Measurements from ENCODE around the gene KRTAP4-16.
"Not testable (repeated sequence)": the region's sequence is repeated elsewhere in the genome, so short reads cannot be mapped to it uniquely, and the experiment has no call there.

Gene KRTAP4-16

DNA sequence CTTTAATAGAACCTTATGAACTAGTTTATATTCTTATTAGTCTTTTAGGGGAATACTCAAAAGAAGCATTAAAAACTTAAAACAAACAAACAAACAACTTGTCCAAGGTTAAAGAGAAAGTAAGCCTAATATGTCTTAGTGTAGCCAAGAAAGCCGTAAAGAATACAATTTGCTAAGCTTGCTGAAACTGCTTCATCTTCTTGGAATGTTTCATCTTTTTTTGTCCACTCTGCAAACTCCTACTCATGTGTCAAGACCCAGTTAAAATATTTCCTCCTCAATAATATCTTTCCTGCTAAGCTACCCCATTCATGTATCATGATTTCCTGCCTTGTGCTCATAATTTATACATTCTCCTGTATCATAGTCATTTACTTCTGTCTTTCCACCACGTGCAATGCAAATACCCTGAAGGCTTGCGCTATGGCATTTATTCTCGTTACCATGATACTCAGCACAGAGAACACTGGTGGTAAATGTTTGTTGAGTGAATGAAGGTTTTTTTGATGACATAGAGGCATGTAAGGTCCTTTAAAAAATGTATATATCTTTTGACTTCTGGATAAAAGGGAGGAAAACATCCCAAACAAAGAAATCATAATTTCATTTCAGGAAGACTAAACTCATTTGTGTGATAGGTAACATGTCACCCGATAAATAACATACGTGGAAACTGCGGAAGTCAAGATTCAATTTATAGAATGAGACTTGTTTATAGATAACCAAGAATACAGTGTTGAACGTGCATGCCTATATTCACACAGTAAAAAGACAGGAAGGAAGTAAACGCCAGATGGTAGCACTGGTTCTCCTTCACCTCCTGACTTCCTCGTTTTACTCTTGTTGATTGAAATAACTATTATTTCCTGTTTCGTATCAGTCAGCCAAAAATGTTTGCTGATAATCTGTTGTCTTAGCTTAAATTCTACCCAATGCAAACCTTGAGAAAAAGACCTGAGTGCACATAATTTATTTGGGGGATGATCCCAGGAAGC is 18.0 kb upstream of the KRTAP4-16 start:
- not testable (repeated sequence) for DNase-seq (ENCODE audit: low read depth)

DNA sequence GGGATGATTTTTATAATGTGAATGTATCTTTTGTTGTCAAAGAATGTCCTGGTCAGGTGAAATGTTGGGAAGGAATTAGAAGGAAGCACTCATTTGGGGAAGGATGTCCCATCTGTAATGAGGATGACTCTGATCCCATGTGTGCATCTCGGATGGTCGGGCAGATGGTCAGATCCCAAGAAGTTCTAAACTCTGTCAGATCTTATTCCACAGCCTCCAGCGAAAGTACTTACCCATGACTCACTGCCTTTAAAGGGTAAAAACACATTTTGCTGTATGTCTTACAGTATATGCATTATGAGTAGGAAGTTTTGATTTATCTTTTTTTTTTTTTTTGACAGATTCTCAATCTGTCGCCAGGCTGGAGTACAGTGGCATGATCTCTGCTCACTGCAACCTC is 16.7 kb upstream of the KRTAP4-16 start:
- no peak for DNase-seq (ENCODE audit: low read depth)

DNA sequence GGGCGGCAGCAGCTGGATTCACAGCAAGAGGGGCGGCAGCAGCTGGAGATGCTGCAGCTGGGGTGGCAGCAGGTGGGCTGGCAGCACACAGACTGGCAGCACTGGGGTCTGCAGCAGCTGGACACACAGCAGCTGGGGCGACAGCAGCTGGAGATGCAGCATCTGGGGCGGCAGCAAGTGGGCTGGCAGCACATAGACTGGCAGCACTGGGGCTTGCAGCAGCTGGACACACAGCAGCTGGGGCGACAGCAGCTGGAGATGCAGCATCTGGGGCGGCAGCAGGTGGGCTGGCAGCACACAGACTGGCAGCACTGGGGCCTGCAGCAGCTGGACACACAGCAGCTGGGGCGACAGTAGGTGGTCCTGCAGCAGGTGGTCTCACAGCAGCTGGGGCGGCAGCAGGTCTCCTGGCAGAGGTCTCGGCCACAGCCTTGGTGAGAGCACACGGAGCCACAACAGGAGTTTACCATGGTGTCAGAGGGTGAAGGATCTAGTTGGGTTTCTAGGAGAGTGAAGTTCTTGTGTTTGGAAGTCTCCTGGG is 15.9 kb upstream of the KRTAP4-16 start, which contains the start of gene KRTAP4-11:
Gene KRTAP4-11, minus strand, starts transcription at position 528 of the 541 bp plus-strand sequence. Its CDS starts 58 bp downstream, at position 470.
- not testable (repeated sequence) for DNase-seq (ENCODE audit: low read depth)

DNA sequence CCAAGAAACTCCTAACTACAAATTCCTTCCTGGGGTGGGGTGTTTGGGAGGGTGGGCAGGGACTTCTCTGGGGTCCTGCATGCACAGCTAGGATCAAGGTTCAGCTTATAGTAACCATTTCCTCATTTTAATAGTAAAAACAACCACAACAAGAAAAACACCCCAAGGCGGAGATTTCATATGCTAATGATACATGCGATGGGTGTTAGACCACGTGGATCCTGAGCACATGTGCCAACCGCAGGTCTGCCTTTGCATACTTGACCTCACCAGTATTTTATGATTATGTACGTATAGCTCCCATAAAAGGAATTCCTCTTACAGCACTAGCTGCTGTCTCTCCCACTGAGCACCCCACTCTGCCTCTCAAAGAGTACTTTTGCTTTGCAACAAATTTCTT is 14.3 kb upstream of the KRTAP4-16 start:
- no peak for DNase-seq (ENCODE audit: low read depth)

DNA sequence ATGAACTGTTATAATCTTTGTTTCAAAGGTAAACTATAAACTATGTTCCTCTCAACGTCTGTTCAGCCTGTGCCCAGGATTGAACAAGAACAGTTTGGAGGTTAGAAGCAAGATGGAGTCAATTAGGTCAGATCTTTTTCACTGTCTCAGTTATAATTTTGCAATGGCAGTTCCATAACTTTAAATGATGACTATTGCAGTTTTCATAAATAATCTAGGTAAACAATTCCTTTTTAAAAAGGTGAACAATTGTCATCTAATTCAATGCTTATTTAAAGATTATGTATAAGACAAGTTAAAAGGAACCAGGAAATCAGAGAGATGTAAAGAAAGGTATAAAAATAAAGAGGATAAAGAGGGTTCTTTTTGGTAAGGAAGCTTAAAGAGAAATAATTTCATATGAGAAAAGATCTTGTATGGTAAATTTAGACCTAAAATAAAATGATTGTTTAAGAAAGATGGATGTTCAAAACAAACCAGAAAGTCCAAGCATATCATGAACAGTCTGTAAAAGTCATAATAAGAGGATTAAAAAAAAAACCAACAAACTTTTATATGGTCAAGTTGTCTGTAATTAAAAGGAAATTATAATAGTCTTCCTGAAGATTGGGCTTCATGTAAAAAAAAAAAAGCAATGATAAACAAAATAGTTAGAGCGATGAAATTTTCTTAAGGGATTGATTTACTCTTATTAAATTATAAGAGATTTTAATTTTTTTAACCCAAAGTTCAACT is 9.3 kb upstream of the KRTAP4-16 start:
- DNase-seq (ENCODE audit: low read depth) = no peak

DNA sequence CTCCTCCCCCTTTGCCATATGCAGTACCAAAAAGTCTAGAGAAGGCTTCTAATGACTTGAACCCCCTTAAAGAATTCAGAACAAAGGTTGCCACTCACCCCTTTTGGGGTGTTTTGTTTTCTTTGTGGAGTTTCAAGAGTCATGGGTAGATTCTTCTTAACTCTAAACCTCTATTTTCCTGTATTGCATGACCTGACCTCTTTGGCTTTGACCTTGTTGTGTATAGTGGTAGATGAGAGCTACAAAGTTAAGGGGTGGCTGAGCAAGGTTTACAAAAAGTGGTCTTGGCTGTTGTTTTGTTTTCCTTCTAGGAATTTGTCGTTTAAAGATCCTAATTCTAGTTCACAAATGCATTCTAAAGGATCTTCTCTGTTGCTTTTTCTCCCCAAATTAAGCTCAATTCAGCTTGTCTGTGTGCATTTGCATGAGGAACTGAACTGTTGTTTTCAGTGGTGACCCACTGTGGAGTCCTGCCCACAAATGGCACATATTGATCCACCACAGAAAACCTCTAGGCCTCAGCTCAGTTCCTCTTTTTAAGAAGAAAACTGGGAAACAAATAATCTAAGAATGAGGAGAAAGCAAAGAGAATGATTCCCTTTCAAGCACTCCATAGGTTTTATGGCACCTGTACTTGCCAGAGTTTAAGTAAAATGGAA is 6.8 kb upstream of the KRTAP4-16 start:
- not testable (repeated sequence) for DNase-seq (ENCODE audit: low read depth)

DNA sequence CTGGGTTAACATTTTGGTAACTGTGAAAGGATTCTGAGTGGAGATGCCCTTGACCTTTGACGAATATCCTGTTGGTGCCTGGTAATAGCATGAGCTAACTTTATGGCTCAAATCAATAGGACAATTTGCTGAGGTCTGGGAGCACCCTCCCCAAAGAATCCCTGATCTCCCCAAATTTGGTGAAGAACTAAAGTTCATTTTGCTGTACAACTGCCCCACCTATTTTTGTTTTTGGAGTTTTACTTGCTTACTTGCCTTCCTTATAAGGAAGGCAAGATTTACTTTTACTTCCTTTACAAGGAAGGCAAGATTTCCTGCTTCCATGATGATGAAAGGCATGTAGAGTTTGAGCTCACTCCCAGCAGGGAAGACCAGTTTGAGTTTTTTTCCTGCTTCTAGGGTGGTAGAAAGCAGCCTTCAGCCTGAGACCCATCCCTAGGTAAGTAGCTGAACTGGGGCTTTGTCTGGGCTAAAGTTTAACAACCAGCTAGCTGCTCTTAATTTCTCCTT is 6.0 kb upstream of the KRTAP4-16 start:
- DNase-seq (ENCODE audit: low read depth) = no peak

DNA sequence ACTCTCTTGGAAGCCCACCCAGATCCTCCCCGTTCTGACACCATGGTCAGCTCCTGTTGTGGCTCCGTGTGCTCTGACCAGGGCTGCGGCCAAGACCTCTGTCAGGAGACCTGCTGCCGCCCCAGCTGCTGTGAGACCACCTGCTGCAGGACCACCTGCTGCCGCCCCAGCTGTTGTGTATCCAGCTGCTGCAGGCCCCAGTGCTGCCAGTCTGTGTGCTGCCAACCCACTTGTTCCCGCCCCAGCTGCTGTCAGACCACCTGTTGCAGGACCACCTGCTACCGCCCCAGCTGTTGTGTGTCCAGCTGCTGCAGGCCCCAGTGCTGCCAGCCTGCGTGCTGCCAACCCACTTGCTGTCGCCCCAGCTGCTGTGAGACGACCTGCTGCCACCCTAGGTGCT is 3.3 kb upstream of the KRTAP4-16 start, which contains the start of gene KRTAP4-9:
Gene KRTAP4-9, plus strand, starts transcription at position 43 of the 400 bp plus-strand sequence. Its CDS starts 0 bp downstream, at position 43.
- DNase-seq (ENCODE audit: low read depth) = not testable (repeated sequence)

DNA sequence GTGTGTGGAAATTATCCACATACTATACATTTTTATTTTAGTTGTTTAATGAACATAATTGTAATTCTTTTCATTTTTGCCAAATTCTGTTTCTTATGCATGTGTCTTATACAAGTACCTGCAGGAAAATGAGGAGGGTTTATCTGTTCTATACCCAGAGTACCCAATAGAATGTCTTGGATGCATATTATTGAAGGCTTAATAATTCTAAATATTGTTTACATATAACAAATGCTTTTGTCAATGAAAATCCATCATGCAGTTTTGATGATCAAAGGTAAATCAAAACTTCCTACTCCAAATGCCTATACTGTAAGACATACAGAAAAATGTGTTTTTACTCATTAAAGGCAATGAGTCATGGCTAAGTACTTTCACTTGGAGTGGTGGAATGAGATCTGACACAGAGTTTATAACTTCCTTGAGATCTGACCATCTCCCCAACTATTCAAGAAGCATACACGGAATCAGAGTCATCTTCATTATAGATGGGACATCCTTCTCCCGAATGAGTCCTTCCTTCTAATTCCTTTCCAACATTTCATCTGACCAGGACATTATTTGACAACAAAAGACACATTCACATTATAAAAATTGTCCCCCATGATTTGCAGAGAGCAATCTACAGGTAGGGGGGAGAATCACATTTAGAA is 2.5 kb upstream of the KRTAP4-16 start:
- DNase-seq (ENCODE audit: low read depth) = not testable (repeated sequence)

DNA sequence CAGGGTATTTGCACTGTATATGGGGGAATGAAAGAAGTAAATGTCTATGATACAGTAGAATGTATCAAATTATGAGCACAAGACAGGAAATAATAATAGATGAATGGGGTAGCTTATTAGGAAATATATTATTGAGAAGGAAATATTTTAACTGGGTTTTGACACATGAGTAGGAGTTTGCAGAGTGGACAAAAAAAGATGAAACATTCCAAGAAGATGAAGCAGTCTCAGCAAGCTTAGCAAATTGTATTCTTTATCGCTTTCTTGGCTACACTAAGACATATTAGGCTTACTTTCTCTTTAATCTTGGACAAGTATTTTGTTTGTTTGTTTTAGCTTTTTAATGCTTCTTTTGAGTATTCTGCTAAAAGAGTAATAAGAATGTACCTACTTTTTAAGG is 1.9 kb upstream of the KRTAP4-16 start:
- DNase-seq (ENCODE audit: low read depth) = no peak

DNA sequence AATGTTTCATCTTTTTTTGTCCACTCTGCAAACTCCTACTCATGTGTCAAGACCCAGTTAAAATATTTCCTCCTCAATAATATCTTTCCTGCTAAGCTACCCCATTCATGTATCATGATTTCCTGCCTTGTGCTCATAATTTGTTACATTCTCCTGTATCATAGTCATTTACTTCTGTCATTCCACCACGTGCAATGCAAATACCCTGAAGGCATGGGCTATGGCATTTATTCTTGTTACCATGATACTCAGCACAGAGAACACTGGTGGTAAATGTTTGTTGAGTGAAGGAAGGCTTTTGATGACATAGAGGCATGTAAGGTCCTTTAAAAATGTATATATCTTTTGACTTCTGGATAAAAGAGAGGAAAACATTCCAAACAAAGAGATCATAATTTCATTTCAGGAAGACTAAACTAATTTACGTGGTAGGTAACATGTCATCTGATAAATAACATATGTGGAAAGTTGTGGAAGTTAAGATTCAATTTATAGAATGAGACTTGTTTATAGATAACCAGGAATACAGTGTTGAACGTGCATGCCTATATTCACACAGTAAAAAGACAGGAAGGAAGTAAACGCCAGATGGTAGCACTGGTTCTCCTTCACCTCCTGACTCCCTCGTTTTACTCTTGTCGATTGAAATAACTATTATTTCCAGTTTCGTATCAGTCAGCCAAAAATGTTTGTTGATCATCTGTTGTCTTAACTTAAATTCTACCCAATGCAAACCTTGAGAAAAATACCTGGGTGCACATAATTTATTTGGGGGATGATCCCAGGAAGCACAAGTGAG is 2.1 kb downstream of the KRTAP4-16 start:
- peak; percentile 65 for DNase-seq (ENCODE audit: low read depth)

DNA sequence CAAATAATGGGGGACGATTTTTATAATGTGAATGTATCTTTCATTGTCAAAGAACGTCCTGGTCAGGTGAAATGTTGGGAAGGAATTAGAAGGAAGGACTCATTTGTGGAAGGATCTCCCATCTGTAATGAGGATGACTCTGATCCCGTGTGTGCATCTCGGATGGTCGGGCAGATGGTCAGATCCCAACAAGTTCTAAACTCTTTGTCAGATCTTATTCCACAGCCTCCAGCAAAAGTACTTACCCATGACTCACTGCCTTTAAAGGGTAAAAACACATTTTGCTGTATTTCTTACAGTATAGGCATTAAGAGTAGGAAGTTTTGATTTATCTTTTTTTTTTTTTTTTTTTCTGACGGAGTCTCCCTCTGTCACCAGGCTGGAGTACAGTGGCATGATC is 3.5 kb downstream of the KRTAP4-16 start:
- peak; percentile 30 for DNase-seq (ENCODE audit: low read depth)

DNA sequence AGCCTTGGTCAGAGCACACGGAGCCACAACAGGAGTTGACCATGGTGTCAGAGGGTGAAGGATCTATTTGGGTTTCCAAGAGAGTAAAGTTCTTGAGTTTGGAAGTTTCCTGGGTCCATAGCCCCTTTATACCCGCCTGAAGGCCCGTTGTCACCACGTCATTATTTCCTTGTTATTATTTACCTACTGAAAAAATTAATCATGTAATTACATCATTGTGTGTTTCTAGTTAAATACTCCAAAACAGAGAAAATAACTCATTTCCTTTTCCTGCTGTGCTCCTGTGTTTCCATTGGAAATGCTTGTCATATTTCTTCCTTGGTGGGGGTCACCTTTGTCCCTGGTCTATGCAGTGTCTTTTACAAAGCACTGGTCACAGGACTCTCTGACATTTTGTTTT is 4.0 kb downstream of the KRTAP4-16 start, which contains the start of gene KRTAP4-8:
Gene KRTAP4-8, minus strand, starts transcription at position 101 of the 400 bp plus-strand sequence. Its CDS starts 58 bp downstream, at position 43.
- no peak for DNase-seq (ENCODE audit: low read depth)

DNA sequence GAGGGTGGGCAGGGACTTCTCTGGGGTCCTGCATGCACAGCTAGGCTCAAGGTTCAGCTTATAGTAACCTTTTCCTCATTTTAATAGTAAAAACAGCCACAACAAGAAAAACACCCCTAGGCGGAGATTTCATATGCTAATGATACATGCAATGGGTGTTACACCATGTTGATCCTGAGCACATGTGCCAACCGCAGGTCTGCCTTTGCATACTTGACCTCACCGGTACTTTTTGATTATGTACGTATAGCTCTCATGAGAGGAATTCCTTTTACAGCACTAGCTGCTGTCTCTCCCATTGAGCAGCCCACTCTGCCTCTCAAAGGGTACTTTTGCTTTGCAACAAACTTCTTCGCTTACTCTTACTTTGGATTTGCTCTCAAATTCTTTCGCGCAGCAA is 6.0 kb downstream of the KRTAP4-16 start:
- DNase-seq (ENCODE audit: low read depth) = no peak

DNA sequence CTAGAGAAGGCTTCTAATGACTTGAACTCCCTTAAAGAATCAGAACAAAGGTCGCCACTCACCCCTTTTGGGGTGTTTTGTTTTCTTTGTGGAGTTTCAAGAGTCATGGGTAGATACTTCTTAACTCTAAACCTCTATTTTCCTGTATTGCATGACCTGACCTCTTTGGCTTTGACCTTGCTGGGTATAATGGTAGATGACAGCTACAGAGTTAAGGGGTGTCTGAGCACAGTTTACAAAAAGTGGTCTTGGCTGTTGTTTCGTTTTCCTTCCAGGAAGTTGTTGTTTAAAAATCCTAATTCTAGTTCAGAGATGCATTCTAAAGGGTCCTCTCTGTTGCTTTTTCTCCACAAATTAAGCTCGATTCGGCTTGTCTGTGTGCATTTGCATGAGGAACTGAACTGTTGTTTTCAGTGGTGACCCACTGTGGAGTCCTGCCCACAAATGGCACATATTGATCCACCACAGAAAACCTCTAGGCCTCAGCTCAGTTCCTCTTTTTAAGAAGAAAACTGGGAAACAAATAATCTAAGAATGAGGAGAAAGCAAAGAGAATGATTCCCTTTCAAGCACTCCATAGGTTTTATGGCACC is 13.2 kb downstream of the KRTAP4-16 start:
- not testable (repeated sequence) for DNase-seq (ENCODE audit: low read depth)

DNA sequence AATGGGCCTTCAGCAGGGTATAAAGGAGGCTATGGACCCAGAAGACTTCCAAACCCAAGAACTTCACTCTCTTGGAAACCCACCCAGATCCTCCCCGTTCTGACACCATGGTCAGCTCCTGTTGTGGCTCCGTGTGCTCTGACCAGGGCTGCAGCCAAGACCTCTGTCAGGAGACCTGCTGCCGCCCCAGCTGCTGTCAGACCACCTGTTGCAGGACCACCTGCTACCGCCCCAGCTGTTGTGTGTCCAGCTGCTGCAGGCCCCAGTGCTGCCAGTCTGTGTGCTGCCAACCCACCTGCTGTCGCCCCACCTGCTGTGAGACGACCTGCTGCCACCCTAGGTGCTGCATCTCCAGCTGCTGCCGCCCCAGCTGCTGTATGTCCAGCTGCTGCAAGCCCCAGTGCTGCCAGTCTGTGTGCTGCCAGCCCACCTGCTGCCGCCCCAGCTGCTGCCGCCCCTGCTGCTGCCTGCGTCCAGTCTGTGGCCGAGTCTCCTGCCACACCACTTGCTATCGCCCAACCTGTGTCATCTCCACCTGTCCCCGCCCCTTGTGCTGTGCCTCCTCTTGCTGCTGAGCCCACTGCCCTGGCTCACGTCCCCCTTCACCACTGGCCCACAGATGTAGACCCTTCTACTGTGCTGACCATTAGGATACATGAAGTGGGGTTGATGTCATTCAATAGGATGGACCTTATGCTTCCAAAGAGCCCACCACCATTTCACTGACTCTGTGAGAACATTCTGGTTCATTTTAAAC is 17.7 kb downstream of the KRTAP4-16 start, which contains the start of gene KRTAP4-7:
Gene KRTAP4-7, plus strand, starts transcription at position 51 of the 757 bp plus-strand sequence. Its CDS starts 57 bp downstream, at position 108.
- not testable (repeated sequence) for DNase-seq (ENCODE audit: low read depth)

DNA sequence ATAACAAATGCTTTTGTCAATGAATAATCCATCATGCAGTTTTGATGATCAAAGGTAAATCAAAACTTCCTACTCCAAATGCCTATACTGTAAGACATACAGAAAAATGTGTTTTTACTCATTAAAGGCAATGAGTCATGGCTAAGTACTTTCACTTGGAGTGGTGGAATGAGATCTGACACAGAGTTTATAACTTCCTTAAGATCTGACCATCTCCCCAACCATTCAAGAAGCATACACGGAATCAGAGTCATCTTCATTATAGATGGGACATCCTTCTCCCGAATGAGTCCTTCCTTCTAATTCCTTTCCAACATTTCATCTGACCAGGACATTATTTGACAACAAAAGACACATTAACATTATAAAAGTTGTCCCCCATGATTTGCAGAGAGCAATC is 18.6 kb downstream of the KRTAP4-16 start:
- not testable (repeated sequence) for DNase-seq (ENCODE audit: low read depth)

DNA sequence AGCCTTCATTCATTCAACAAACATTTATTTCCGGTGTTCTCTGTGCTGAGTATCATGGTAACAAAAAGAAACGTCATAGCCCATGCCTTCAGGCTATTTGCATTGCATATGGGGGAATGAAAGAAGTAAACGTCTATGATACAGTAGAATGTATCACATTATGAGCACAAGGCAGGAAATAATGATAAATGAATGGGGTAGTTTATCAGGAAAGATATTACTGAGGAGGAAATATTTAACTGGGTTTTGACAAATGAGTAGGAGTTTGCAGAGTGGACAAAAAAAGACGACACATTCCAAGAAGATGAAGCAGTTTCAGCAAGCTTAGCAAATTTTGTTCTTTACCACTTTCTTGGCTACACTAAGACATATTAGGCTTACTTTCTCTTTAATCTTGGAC is 19.4 kb downstream of the KRTAP4-16 start:
- no peak for DNase-seq (ENCODE audit: low read depth)

DNA sequence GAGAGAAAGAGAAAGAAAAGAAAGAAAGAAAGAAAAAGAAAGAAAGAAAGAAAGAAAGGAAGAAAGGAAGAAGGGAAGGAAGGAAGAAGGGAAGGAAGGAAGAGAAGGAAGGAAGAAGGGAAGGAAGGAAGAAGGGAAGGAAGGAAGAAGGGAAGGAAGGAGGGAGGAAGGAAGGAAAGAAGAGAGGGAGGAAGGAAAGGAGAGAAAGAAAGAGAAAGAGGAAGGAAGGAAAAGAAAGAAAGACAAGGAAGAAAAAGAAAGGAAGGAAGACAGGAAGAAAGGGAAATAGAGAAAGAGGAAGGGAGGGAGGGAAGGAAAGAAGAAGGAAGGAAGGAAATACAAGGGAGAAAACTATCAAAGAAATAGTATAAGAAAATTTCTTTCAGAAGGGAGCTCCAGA is 25.2 kb downstream of the KRTAP4-16 start:
- DNase-seq (ENCODE audit: low read depth) = no peak
